Inflammatory macrophage treated with lipopolysaccharide for 4 hours (primary cell): ENCODE measurements around the gene QRFP.
"Not testable (repeated sequence)": the region's sequence is repeated elsewhere in the genome, so short reads cannot be mapped to it uniquely, and the experiment has no call there.

Experiments
- DNase-seq: peaks from one replicate; pipeline ENCODE4 v3.0.0-alpha.2; 2020

The QRFP gene

DNA sequence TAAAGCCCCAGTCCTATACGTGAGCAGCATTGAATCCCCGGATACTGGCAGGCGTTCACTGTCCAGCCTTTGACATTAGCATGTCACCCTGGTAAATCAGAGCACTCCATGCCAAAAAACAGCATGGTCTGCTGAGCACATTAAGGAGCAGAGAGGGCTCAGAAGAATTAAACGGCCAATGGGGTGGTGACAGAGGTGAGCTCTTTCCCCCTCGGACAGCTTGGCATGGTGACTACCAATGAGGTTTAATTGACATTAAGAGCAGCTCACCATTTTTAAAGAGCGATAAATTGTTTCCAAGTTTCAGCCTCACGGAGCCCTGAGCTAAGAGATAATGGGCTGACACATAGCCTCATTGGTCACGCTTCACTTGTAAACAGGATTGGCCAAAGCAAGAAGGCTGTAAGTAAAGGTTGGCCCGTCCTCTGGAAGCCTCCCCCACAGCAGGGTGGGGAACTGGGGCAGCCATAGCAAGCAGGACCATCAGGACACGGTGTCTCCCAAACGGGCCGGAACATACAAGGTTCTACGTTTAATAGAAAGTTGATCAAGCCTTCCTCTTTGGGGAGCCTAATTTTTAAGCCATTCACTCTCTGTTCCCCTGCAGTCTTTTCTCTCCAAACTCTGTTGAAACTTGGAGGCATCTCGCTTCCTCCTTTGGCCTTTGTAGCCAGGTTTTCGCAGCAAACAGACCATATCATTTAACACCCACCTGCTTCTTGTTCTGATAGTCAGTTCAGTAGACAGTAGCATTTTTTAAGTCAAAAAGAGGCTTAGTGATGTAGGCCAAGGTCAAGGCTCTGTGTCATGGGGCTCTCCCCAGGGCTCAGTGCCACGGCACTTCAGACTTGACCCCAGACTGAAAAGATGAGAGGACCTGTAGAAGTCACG is 25.9 kb downstream of the QRFP start:
- DNase-seq, result no peak

DNA sequence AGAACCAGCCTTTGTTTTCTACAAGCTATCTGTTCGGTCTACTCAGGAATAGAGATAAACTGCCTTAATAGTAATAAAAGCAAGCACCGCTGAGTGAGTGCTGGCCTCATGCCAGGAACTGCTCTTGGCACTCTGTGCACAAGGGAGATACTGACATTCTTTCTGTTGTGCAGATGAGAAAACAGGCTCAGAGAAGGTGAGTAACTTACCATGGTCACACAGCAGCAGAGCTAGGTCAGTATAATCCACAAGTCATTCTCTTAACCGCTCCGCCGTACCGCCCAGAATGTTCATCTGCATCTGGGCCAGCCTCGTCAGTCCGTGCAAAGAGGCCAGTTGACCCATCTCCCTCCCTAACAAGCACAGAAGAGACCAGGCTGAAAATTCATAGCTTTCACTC is 27.4 kb downstream of the QRFP start:
- DNase-seq, result no peak

DNA sequence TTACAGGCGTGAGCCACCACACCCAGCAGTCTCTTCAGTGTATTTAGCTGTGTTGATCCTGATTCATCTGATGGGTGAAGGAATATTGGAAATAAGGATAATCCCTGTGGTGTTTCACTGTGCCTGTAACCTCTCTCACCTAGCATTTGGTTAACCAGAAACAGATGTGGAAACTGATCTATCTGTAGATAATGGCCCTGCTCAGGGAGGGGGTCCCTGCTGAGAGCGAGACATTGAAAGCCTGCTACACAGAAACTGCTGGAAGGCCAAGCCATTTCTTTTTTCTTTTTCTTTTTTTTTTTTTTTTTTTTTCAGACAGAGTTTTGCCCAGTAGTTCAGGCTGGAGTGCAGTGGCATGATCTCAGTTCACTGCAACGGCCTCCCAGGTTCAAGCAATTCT is 28.4 kb downstream of the QRFP start:
- no peak for DNase-seq

DNA sequence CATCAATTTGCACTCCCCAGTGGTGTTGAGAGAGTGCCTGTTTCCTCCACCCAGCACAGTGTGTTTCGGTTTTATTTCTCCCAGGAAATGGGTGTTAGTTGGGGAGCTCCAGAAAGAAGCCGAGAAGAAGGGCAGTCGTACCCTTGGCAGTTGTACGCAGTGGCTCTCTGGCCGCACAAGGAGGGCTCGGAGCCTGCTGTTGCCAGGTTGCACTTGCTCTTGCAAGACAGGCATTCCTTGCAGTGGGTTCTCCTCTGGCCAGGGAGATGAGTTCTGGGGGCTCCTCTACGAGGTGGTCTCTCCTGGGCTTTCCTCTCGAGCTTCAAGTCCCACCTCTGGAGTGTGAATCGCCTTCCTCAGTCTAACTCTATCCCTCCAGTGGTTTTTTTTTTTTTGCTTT is 29.1 kb downstream of the QRFP start:
- no peak for DNase-seq

DNA sequence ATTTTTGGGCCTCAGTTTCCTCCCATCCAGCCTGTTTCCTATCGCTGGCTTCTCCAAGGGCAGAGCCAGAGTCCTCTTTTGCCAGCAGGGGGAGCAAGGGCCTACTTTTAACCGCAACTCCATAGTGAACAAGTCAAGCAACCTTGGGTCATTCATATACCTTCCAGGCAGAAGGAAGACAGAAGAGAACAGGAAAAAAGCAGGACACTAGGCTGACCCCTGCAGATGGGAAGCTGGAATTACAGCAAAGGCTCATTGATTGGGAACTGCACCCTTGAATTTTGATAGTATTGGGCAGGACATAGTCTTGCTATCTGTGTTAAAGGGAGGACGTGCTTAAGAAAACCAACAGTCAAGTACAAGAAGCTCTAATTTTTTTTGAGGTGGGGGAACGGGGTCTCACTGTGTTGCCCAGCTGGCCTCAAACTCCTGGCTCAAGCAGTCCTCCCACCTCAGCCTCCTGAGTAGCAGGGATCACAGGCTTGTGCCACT is 30.1 kb downstream of the QRFP start:
- peak; percentile 68 for DNase-seq

DNA sequence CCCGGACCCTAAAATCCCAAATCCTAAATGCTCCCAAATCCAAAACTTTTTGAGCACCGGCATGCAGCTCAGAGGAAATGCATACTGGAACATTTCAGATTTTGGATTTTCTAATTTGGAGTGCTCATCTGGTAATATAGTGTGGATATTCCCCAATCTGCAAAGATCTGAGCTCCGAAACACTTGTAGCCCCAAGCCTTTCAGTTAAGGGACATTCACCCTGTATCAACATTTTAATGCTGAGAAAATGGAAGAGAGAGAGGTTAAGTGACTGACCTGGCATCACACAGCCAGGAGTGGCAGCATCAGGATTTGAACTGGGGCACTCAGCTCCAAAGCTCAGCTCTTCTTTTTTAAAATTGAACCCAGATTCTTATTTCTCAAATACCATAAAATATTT is 30.7 kb downstream of the QRFP start:
- DNase-seq, result no peak

DNA sequence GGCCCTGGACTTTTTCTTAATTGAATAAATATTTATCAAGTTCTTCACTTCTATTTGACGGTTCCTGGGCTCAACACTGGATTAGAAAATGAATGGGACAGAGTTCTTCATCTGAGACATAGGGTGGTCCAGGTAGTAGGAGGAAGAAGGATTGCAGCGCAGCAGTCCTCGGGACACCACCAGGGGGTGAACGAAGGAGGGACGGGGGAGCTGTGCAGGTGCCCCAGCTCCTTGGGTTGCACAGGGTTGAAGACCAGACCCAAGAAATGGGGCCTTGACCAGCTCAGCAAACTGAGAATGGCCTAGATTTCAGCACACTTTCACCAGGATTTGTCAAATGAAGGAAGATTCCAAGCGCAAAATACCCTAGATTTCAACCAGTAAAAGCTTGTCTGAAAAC is 32.1 kb downstream of the QRFP start:
- no peak for DNase-seq

DNA sequence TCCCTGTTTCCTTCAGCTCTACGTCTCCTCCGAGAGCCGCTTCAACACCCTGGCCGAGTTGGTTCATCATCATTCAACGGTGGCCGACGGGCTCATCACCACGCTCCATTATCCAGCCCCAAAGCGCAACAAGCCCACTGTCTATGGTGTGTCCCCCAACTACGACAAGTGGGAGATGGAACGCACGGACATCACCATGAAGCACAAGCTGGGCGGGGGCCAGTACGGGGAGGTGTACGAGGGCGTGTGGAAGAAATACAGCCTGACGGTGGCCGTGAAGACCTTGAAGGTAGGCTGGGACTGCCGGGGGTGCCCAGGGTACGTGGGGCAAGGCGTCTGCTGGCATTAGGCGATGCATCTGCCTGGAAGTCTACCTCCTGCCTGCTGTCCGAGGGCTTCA is 33.9 kb downstream of the QRFP start:
- no peak for DNase-seq

DNA sequence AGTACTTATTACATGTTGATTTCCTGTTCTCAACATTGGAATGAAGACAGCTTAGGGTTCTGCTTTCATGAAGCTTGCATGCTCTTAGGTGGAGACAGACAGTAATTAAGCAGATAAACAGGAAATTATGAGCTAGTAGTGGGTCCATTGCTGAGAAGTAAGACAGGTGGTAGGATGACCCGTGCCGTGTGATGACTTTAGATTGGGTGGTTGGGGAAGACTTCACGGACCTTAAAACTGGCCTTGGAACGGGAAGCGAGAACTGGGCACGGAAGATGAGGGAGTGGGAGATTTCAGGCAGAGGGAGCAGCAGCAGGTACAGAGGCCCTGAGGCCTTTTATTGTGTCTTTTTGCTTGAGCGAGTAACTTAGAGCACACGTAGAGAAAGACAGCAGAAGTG is 34.4 kb downstream of the QRFP start:
- DNase-seq, result no peak

DNA sequence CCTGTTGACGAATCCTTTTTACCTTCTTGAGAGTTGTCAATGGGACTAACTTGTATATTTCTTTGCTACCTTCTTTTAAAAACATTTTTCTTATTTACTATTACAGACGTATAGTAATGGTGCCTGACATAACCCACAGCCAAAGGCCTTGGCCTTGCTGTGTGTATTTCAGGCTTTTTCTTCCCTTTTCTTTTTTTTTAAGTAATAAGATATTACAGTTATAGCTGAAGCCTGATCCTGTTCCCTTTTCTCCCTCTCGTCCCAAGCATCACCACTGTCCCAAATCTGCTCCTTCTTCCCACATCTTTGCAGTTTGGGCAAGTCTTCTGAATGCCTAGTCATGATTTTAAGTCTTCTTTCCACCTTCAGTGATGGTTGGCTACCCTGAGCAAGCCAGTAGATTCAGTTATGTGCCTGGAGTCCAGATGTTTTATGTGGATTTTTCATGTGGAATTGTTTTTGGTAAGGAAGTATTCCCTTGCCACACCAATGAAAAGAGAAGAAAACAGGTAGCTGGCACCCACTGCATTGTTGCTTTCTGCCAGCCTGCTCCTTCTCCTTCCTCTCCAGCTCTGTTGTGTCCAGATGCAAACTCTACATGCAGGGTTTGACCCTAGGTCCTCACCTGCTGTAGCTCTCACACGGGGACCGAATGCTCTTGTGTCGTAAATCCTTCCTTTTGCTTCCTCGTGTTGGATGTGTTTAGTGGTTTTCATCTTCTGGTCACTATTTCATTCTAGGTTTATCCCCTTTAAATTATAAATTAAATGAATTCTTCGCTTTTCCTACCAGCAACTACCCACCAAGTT is 35.0 kb downstream of the QRFP start:
- DNase-seq, result no peak

DNA sequence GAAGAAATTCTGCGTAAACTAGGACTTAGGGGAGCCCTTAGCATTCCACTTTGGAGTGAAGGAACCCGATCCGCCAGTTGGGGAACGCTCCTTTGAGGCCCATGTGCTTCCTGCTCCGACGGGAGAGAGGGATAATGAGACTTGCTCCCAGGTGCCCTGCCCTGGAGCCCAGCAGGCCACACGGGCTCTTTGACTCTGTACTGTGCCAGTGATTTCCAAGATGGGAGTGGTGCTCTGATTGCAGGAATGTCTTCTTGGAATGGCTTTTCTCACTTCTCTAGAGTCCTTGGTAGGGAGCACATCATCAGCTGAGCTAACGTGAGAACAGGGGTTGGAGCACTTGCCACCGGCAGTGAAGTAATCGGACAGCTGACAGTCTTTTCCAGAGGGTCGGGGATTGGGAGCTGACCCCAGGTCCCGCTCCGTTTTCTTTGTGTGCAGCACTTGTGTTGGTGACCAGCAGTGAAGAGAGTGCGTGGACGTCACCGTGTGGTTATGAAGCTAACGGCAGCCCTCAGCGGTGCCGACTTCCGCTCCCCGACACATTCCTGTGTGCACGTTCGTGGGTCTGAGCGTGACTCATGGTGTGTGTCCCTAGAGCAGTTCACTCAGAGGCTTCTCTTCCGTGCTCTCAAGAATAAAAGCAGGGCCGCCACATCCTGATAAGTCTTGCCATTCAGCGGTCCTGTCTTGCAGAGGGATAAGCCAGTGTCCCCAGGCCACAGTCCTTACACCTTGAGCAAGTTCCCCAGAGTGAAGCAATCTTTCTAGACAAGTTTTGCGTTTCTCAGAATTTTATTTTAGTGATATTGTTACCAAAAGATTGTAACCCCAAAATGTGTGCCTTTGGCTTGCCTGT is 35.9 kb downstream of the QRFP start:
- peak; percentile 10 for DNase-seq

DNA sequence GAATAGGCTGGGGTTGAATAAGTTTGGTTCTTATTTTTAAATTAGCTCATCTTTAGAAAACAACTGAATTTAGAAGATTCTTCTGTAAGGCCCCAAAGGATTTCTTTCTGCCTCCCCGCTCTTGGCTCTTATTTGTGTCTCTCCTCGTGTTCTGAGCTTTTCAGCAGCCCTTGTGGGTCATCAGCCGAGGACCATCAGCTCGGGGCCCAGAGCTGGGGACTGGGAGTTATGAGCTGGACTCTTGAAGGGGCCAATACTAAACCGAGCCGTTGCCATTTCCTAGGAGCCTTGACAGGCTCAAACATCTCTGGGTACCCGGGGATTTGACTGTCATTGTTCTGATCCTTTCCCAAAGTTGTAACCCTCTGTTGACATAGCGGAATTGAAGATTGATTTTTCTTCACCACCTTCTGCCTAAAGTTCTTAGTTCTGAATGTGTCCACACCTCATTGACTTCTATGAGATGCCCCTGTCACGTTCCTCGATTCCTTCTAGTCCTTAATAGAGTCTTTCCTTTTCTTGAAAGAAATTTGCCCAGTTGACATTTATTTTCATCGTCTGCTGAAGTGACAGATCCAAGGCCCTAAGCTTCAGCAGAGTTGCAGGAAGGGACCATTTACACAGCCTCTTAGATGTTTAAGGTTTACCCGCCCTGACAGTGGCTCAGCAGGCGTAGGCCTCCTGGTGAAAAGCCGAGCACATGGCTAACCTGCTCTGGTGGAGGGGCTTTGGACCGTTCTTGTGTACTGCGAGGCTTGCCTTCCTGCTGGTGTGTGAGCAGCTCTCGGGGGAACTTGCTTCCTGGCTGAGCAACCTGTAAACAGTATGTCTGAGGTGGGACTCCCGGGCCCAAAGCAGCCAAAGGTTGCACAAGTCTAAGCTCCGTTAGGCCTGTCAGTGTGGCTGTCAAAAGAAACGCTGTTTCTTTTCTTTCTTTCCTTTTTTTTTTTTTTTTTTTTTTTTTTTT is 37.6 kb downstream of the QRFP start:
- no peak for DNase-seq

DNA sequence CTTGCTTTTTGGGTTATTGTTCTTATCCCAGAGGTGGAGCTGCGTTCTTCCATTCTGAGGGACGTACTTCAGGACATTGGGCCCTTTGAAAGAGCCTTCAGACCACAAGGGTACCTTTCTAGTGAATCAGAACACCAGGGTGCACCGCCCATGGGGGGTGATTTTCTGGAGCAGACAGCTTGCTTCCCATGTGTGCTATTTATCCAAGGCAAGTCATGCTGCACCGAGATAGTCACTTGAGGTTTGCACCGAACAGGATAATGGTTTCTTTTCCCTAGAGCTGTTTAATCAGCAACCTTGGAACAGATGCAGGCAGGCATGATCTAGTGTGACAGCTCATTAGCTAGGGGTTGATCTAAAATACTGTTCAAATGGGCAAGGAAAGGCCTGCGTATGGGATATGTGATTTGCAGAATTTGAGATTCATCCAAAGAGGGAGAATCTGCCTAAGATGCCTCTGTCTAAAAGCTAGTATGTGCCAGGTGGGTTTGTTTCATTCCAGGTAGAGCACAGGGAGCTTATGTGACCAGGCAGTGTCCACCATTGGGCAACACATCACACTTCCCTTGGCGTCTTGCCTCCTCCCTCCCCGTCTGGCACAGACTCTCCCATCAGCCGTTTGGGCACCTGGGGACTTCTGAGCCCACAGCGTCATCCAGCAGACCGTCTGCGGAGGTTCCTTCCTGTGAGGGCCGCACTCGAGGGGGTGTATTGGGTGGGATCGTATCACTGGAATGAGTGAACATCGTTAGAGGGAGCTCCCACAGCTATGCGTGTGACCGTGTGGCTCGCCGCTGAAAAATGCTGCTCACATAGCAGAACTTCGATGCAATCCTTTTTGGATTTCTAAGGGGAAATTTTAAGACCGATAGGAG is 38.5 kb downstream of the QRFP start:
- DNase-seq, result no peak

DNA sequence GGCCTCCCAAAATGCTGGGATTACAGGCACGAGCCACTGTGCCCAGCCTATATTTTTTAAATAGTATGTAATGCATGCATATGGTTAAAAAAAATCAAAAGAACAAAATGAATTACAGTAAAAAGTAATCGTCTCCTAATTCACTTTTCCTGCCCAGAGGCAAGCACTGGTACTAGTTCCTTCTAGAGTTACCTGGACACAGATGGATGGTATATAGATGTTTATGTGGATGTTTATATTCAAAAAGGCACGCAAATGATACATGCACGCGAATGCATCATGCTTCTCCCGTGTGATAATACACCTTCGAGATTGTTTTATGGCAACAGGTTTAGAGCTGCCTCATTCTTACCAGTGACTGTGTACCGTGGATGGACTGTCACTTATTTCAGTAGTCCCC is 40.1 kb downstream of the QRFP start:
- no peak for DNase-seq

DNA sequence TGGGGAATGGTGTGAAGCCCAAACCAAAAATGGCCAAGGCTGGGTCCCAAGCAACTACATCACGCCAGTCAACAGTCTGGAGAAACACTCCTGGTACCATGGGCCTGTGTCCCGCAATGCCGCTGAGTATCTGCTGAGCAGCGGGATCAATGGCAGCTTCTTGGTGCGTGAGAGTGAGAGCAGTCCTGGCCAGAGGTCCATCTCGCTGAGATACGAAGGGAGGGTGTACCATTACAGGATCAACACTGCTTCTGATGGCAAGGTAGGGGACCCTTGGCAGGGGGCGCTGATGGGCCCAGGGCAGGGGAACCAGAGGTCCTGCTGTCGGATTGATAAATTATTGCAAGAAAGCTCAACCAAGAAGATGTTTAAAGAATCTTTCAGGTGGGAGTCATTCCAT is 41.8 kb downstream of the QRFP start:
- DNase-seq, result no peak

DNA sequence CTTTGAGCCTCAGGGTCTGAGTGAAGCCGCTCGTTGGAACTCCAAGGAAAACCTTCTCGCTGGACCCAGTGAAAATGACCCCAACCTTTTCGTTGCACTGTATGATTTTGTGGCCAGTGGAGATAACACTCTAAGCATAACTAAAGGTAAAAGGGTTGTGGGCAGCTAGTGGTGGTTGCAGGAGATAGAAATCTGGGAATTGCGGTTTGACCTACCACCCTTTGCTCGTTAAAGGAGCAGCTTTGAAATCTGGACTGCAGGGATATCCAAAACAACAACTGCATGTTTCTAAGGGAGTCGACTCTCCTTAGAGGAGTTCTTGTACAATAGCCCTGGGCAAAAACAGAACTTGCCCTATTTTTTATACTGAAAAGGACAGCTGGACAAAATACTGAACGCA is 42.5 kb downstream of the QRFP start:
- DNase-seq, result no peak

DNA sequence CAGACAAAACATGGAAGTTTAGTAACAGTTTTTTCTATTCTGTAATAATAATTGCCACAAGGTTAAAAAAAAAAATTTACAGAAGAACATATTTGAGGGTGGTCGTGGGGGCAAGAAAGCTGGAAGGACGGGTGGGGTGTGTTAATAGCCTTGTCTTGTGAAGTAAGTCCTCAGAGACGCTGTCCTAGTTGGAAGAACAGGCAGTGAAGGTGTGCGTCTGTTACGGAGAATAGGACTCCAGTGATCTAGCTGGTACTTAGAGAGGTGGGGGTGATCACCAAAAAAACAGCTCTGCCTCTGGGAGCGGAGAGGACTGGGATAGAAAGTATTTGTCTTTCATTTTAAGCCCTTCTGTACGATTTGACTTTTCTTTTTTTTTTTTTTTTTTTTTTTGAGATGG is 43.8 kb downstream of the QRFP start:
- no peak for DNase-seq

DNA sequence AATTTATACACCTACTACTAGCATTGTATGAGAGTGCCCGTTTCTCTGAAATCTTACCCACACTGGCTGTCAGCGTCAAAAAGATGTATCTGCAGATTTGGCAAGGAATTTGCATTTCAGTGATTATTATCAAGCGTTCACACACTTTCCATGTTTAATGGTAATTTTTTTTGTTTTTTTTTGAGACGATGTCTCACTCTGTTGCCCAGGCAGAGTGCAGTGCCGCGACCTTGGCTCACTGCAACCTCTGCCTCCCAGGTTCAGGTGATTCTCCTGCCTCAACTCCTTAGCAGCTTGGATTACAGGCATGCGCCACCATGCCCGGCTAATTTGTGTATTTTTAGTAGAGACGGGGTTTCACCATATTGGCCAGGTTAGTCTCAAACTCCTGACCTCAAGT is 47.3 kb downstream of the QRFP start:
- DNase-seq, result no peak

DNA sequence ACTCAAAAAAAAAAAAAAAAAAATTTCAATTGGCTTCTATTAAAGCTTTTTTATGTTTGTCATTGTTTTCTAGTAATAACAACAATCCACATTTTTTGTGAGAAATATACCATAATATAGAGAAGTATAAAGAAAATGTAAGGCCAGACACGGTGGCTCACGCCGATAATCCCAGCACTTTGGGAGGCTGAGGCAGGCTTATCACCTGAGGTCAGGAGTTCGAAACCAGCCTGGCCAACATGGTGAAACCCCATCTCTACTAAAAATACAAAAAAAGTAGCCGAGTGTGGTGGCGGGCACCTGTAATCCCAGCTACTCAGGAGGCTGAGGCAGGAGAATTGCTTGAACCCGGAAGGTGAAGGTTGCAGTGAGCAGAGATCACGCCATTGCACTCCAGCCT is 48.1 kb downstream of the QRFP start:
- DNase-seq, result not testable (repeated sequence)

DNA sequence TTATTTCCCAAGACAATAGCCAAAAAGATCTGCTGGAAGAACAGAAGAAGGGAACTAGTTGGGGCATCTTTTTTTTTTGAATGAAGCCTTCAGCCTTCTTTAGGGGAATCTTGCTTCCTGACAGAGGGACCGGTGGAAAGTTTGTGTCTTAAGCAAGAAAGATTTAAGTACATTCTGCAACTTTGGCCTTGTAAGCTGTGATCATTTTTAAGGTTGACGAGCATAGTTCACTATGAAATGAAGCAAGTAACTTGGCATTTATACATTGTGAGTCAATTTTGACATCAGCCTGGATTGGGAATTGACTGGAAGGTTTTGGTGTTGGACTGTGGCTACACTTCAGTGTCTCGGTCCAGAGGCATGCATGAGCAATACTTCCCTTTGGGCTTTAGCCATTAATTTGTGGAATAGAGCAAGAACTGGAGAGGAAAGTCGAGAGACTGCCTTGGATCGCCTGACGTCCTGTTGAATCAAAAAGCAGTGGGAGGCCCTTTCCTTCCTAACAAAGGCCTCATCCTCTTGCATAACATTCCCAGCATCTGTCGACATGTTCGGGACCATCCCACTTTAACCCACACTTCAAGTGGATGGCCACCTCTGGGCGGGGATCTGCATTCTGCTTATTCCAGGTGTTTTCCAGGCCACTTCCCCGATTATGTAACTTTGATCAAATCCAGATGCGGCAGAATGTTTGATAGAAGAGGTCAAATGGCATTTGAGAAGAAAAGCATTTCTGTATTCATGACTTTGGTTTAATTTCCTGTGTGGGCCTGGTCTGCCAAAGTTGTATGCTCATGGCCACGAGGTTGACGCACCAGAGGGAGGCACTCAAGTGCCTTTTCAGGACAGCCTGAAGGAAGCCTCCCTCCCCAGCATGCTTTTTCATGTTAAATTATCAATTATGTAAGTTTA is 49.0 kb downstream of the QRFP start:
- DNase-seq, result peak; percentile 65
